PFSK-1 (cell line): Measurements from ENCODE around the gene FAXC.

Experiments used
- FOXP2 ChIP-seq: optimal IDR thresholded peaks from 2 replicates; pipeline ENCODE3; 2011; ENCODE audit warnings: borderline replicate concordance, control low read depth, inconsistent platforms; ENCODE audit not compliant: insufficient read depth; ENCODE audit errors: extremely low read length, extremely low read depth
- POLR2AphosphoS5 ChIP-seq: IDR thresholded peaks from 2 replicates; pipeline ENCODE4 v1.6.1; 2012; ENCODE audit warnings: low read depth, mild to moderate bottlenecking, control low read depth, low read length, moderate library complexity
- SIN3A ChIP-seq: IDR thresholded peaks from 2 replicates; pipeline ENCODE4 v1.6.1; 2012; ENCODE audit warnings: mild to moderate bottlenecking, low read length, moderate library complexity, borderline replicate concordance; ENCODE audit not compliant: insufficient read depth
- TAF1 ChIP-seq: IDR thresholded peaks from 2 replicates; pipeline ENCODE4 v1.6.1; 2012; ENCODE audit warnings: low read length, control low read depth, borderline replicate concordance; ENCODE audit not compliant: insufficient read depth

DNA sequence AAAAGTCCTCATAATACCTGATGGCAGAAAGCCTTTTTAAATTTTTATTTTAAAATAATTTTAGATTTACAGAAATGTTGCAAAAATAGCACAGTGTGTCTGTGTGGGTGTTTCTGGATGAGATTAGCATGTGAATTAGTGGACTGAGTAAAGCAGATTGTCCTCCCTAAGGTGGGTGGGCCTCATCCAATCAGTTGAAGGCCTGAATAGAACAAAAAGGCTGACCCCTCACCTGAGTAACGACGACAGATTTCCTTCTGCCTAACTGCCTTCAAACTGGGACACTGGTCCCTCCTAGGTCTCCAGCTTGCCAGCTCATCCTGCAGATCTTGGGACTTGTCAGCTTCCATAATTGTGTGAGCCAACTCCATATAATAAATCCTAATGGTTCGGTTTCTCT, 54.2 kb downstream of the FAXC start:
- TF ChIP-seq POLR2AphosphoS5, result no peak
- TF ChIP-seq TAF1, result no peak
- TF ChIP-seq FOXP2, result no peak
- no peak for TF ChIP-seq SIN3A
